ENCODE data around the gene DUX4. TPM values are rescaled to one million over a fixed set of nuclear protein-coding genes. Genes with fewer than 3 reads are reported as not detected.
"Not testable (repeated sequence)": the region's sequence is repeated elsewhere in the genome, so short reads cannot be mapped to it uniquely, and the experiment has no call there.

The DUX4 gene
- total RNA-seq (2014; rRNA removed; shearing (Covaris generic)) = not detected in 2 replicates
- not detected in 2 replicates for polyA plus RNA-seq (2016; fragmentation: Nextera tagmentation; extraction: Ambion mirVana)

DNA sequence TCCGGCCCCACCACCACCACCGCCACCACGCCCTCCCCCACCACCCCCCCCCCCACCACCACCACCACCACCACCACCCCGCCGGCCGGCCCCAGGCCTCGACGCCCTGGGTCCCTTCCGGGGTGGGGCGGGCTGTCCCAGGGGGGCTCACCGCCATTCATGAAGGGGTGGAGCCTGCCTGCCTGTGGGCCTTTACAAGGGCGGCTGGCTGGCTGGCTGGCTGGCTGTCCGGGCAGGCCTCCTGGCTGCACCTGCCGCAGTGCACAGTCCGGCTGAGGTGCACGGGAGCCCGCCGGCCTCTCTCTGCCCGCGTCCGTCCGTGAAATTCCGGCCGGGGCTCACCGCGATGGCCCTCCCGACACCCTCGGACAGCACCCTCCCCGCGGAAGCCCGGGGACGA, at the start of gene DUX4:
DUX4 (plus strand) TSS at position 347 of the 400 bp plus-strand sequence; CDS start at position 347, 0 bp downstream.
- H3K79me2 ChIP-seq (ENCODE audit: insufficient read depth); H3K9me3 ChIP-seq (ENCODE audit: low read depth); H3K4me3 ChIP-seq; DNase-seq; H3F3A ChIP-seq (ENCODE audit: insufficient read depth); H3K9me2 ChIP-seq (ENCODE audit: insufficient read depth); H2AFZ ChIP-seq; in situ Hi-C loops (cut with MboI); H3K27ac ChIP-seq; H3K4me1 ChIP-seq (ENCODE audit: insufficient read depth); H3K27me3 ChIP-seq (replicated peaks; ENCODE audit: insufficient read depth); H3K36me3 ChIP-seq (ENCODE audit: low read depth); H4K20me1 ChIP-seq (ENCODE audit: insufficient read depth); H3K4me2 ChIP-seq (ENCODE audit: unreplicated experiment); H3K9ac ChIP-seq: not testable (repeated sequence)
- WGBS, 2 experiments (ENCODE audit: low coverage in 1 of 2, low lambda C conversion rate in 2 of 2, missing lambda C conversion rate in 2 of 2) = 62% methylated on average over 11 of the region's 32 CpGs; no CpG with 5 or more reads in 1 of the 2 experiments

DNA sequence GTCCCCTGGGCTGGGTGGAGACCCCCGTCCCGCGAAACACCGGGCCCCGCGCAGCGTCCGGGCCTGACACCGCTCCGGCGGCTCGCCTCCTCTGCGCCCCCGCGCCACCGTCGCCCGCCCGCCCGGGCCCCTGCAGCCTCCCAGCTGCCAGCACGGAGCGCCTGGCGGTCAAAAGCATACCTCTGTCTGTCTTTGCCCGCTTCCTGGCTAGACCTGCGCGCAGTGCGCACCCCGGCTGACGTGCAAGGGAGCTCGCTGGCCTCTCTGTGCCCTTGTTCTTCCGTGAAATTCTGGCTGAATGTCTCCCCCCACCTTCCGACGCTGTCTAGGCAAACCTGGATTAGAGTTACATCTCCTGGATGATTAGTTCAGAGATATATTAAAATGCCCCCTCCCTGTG, 1.9 kb downstream of the DUX4 start:
- H4K20me1 ChIP-seq (ENCODE audit: insufficient read depth); in situ Hi-C loops (cut with MboI); H3K36me3 ChIP-seq (ENCODE audit: low read depth); H3K4me2 ChIP-seq (ENCODE audit: unreplicated experiment); H3K4me1 ChIP-seq (ENCODE audit: insufficient read depth); H3F3A ChIP-seq (ENCODE audit: insufficient read depth); H3K9me3 ChIP-seq (ENCODE audit: low read depth); H3K4me3 ChIP-seq; H3K9me2 ChIP-seq (ENCODE audit: insufficient read depth); H3K79me2 ChIP-seq (ENCODE audit: insufficient read depth); H2AFZ ChIP-seq; H3K9ac ChIP-seq; DNase-seq; H3K27me3 ChIP-seq (replicated peaks; ENCODE audit: insufficient read depth); H3K27ac ChIP-seq: not testable (repeated sequence)
- WGBS, 2 experiments (ENCODE audit: low coverage in 1 of 2, low lambda C conversion rate in 2 of 2, missing lambda C conversion rate in 2 of 2) = 20 to 49% methylated on average over 2 to 22 of the region's 33 CpGs

DNA sequence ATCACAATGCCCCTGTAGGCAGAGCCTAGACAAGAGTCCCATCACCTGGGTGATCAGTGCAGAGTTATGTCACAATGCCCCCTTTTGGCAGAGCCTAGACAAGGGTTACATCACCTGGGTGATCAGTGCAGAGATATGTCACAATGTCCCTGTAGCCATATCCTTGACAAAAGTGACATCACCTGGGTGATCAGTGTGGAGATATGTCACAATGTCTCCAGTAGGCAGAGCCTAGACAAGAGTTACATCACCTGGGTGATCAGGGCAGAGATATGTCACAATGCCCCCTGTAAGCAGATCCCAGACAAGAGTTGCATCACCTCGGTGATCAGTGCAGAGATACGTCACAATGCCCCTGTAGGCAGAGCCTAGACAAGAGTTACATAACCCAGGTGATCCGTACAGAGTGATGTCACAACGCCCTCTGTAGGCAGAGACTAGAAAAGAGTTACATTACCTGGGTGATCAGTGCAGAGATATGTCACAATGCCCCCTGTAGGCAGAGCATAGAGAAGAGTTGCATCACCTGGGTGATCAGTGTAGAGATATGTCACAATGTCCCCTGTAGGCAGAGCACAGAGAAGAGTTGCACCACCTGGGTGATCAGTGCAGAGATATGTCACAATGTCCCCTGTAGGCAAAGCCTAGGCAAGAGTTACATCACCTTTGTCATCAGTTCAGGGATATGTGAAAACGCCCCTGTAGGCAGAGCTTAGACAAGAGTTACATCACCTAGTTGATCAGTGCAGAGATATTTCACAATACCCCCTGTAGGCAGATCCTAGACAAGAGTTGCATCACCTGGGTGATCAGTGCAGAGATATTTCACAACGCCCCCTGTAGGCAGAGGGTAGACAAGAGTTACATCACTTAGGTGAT, 4.4 kb downstream of the DUX4 start:
- WGBS, 2 experiments (ENCODE audit: low coverage in 1 of 2, low lambda C conversion rate in 2 of 2, missing lambda C conversion rate in 2 of 2) = 17 to 18% methylated on average over 5 of the region's 6 CpGs
- H4K20me1 ChIP-seq (ENCODE audit: insufficient read depth); H3K36me3 ChIP-seq (ENCODE audit: low read depth); DNase-seq; H3K79me2 ChIP-seq (ENCODE audit: insufficient read depth); H3K9me3 ChIP-seq (ENCODE audit: low read depth); H3K27me3 ChIP-seq (replicated peaks; ENCODE audit: insufficient read depth); H3K9me2 ChIP-seq (ENCODE audit: insufficient read depth); H2AFZ ChIP-seq; H3K4me3 ChIP-seq; in situ Hi-C loops (cut with MboI); H3K4me1 ChIP-seq (ENCODE audit: insufficient read depth); H3K9ac ChIP-seq; H3K4me2 ChIP-seq (ENCODE audit: unreplicated experiment); H3F3A ChIP-seq (ENCODE audit: insufficient read depth); H3K27ac ChIP-seq: not testable (repeated sequence)

DNA sequence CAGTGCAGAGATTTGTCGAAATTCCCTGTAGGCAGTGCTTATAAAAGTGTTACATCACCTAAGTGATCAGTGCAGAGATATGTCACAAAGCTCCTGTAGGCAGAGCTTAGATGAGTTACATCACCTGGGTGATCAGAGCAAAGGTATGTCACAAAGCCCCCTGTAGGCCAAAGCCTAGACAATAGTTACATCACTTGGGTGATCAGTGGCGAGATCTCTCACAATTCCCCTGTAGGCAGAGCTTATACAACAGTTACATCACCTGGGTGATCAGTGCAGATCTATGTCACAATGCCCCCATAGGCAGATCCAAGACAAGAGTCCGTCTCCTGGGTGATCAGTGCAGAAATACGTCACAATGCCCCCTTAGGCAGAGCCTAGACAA, 5.0 kb downstream of the DUX4 start:
- 9 to 11% methylated on average over 4 of the region's 4 CpGs for WGBS, 2 experiments (ENCODE audit: low coverage in 1 of 2, low lambda C conversion rate in 2 of 2, missing lambda C conversion rate in 2 of 2)
- in situ Hi-C loops (cut with MboI); H3K9ac ChIP-seq; H2AFZ ChIP-seq; H3K27me3 ChIP-seq (replicated peaks; ENCODE audit: insufficient read depth); H3K9me2 ChIP-seq (ENCODE audit: insufficient read depth); H3K79me2 ChIP-seq (ENCODE audit: insufficient read depth); H4K20me1 ChIP-seq (ENCODE audit: insufficient read depth); H3F3A ChIP-seq (ENCODE audit: insufficient read depth); H3K4me1 ChIP-seq (ENCODE audit: insufficient read depth); DNase-seq; H3K36me3 ChIP-seq (ENCODE audit: low read depth); H3K4me2 ChIP-seq (ENCODE audit: unreplicated experiment); H3K9me3 ChIP-seq (ENCODE audit: low read depth); H3K27ac ChIP-seq; H3K4me3 ChIP-seq: not testable (repeated sequence)

DNA sequence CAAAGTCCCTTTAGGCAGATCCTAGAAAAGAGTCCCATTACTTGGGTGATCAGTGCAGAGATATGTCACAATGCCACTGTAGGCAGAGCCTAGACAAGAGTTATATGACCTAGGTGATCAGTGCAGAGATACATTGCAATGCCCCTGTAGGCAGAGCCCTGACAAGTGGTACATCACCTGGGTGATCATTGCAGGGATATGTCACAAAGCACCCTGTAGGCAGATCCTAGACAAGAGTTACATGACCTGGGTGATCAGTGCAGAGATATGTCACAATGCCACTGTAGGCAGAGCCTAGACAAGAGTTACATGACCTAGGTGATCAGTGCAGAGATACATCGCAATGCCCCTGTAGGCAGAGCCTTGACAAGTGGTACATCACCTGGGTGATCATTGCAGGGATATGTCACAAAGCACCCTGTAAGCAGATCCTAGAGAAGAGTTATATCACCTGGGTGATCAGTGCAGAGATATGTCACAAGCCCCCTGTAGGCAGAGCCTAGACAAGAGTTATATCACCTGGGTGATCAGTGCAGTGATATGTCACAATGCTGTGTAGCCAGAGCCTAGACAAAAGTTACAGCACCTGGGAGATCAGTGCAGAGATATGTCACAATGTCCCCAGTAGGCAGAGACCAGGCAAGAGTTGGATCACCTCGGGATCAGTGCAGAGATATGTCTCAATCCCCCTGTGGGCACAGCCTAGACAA, 5.6 kb downstream of the DUX4 start:
- H3K9me3 ChIP-seq (ENCODE audit: low read depth); H3K9ac ChIP-seq; H3K9me2 ChIP-seq (ENCODE audit: insufficient read depth); H4K20me1 ChIP-seq (ENCODE audit: insufficient read depth); H3K27ac ChIP-seq; H3K4me2 ChIP-seq (ENCODE audit: unreplicated experiment); H3K4me3 ChIP-seq; H3F3A ChIP-seq (ENCODE audit: insufficient read depth); DNase-seq; H3K79me2 ChIP-seq (ENCODE audit: insufficient read depth); H3K27me3 ChIP-seq (replicated peaks; ENCODE audit: insufficient read depth); H2AFZ ChIP-seq; in situ Hi-C loops (cut with MboI); H3K4me1 ChIP-seq (ENCODE audit: insufficient read depth); H3K36me3 ChIP-seq (ENCODE audit: low read depth): not testable (repeated sequence)
- WGBS, 2 experiments (ENCODE audit: low coverage in 1 of 2, low lambda C conversion rate in 2 of 2, missing lambda C conversion rate in 2 of 2) = 7 to 16% methylated on average over 1 of the region's 2 CpGs

DNA sequence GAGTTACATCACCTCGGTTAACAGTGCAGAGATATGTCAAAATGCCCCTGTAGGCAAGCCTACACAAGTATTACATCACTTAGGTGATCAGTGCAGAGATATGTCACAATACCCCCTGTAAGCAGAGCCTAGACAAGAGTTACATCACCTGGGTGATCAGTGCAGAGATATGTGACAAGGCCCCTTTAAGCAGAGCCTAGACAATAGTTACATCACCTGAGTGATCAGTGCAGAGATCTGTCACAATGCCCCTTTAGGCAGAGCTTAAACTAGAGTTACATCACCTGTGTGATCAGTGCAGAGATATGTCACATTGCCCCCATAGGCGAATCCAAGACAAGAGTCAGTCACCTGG, 6.1 kb downstream of the DUX4 start:
- H3K4me2 ChIP-seq (ENCODE audit: unreplicated experiment); H3K36me3 ChIP-seq (ENCODE audit: low read depth); H3K9me3 ChIP-seq (ENCODE audit: low read depth); H3K9me2 ChIP-seq (ENCODE audit: insufficient read depth); in situ Hi-C loops (cut with MboI); H2AFZ ChIP-seq; H3K4me3 ChIP-seq; H3K27me3 ChIP-seq (replicated peaks; ENCODE audit: insufficient read depth); H3F3A ChIP-seq (ENCODE audit: insufficient read depth); H3K79me2 ChIP-seq (ENCODE audit: insufficient read depth); H4K20me1 ChIP-seq (ENCODE audit: insufficient read depth); H3K4me1 ChIP-seq (ENCODE audit: insufficient read depth); H3K27ac ChIP-seq; H3K9ac ChIP-seq; DNase-seq: not testable (repeated sequence)
- 5 to 7% methylated on average over 1 of the region's 2 CpGs for WGBS, 2 experiments (ENCODE audit: low coverage in 1 of 2, low lambda C conversion rate in 2 of 2, missing lambda C conversion rate in 2 of 2)

DNA sequence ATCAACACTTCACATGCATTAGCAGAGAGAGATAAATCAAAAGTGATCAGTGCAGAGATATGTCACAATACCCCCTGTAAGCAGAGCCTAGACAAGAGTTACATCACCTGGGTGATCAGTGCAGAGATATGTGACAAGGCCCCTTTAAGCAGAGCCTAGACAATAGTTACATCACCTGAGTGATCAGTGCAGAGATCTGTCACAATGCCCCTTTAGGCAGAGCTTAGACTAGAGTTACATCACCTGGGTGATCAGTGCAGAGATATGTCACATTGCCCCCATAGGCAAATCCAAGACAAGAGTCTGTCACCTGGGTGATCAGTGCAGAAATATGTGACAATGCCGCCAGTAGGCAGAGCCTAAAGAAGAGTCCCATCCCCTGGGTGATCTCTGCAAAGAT, 7.4 kb downstream of the DUX4 start:
- in situ Hi-C loops (cut with MboI); H2AFZ ChIP-seq; H3K4me2 ChIP-seq (ENCODE audit: unreplicated experiment); H3K36me3 ChIP-seq (ENCODE audit: low read depth); H4K20me1 ChIP-seq (ENCODE audit: insufficient read depth); H3K27ac ChIP-seq; DNase-seq; H3K79me2 ChIP-seq (ENCODE audit: insufficient read depth); H3K27me3 ChIP-seq (replicated peaks; ENCODE audit: insufficient read depth); H3F3A ChIP-seq (ENCODE audit: insufficient read depth); H3K9ac ChIP-seq; H3K4me1 ChIP-seq (ENCODE audit: insufficient read depth); H3K4me3 ChIP-seq; H3K9me3 ChIP-seq (ENCODE audit: low read depth); H3K9me2 ChIP-seq (ENCODE audit: insufficient read depth): not testable (repeated sequence)
- WGBS, 2 experiments (ENCODE audit: low coverage in 1 of 2, low lambda C conversion rate in 2 of 2, missing lambda C conversion rate in 2 of 2) = 0 to 33% methylated on average over 1 of the region's 1 CpG
